ENCODE results near the gene PNPLA8. TPM values are rescaled to one million over a fixed set of nuclear protein-coding genes. Genes with fewer than 3 reads are reported as not detected.

Gene PNPLA8
- polyA plus RNA-seq, 4 donors = 32.4 to 44.4 (median 38.3) TPM

GRCh38 chr7:108449521-108449920 is 76.4 kb downstream of the PNPLA8 start:
- DNase-seq (ENCODE audit: low read depth in 4 of 4, low spot score in 3 of 4) = no peak

GRCh38 chr7:108448584-108449505 is 77.1 kb downstream of the PNPLA8 start:
- DNase-seq (ENCODE audit: low read depth in 4 of 4, low spot score in 3 of 4) = no peak

- no peak for DNase-seq (ENCODE audit: low read depth in 4 of 4, low spot score in 3 of 4)
Measured at GRCh38 chr7:108442039-108442568, 83.8 kb downstream of the PNPLA8 start.

- DNase-seq (ENCODE audit: low read depth in 4 of 4, low spot score in 3 of 4) = no peak
Measured at GRCh38 chr7:108441392-108441955, 84.5 kb downstream of the PNPLA8 start.

- no peak for DNase-seq (ENCODE audit: low read depth in 4 of 4, low spot score in 3 of 4)
Measured at GRCh38 chr7:108440613-108441012, 85.3 kb downstream of the PNPLA8 start.

GRCh38 chr7:108436906-108437305 is 89.0 kb downstream of the PNPLA8 start:
- DNase-seq (ENCODE audit: low read depth in 4 of 4, low spot score in 3 of 4) = no peak

- no peak for DNase-seq (ENCODE audit: low read depth in 4 of 4, low spot score in 3 of 4)
Measured at GRCh38 chr7:108434010-108434409, 91.9 kb downstream of the PNPLA8 start.

- DNase-seq (ENCODE audit: low read depth in 4 of 4, low spot score in 3 of 4) = no peak
Measured at GRCh38 chr7:108431099-108431498, 94.8 kb downstream of the PNPLA8 start.

- no peak for DNase-seq (ENCODE audit: low read depth in 4 of 4, low spot score in 3 of 4)
Measured at GRCh38 chr7:108430664-108431063, 95.3 kb downstream of the PNPLA8 start.

GRCh38 chr7:108427766-108428165 is 98.2 kb downstream of the PNPLA8 start:
- DNase-seq (ENCODE audit: low read depth in 4 of 4, low spot score in 3 of 4) = no peak

- no peak for DNase-seq (ENCODE audit: low read depth in 4 of 4, low spot score in 3 of 4)
Measured at GRCh38 chr7:108425714-108426275, 100.1 kb downstream of the PNPLA8 start.

- DNase-seq (ENCODE audit: low read depth in 4 of 4, low spot score in 3 of 4) = no peak
Measured at GRCh38 chr7:108424013-108424412, 101.9 kb downstream of the PNPLA8 start.

GRCh38 chr7:108423089-108423989 is 102.6 kb downstream of the PNPLA8 start:
- DNase-seq (ENCODE audit: low read depth in 4 of 4, low spot score in 3 of 4) = no peak

GRCh38 chr7:108421720-108422331 is 104.1 kb downstream of the PNPLA8 start:
- no peak for DNase-seq (ENCODE audit: low read depth in 4 of 4, low spot score in 3 of 4)

Other genes with a start within 250 kb of the PNPLA8 start
- 10 to 100 TPM in 3 of 4 donors, 1 to 10 TPM in 1; 2.8 to 24.1 (median 19.4) TPM for gene NRCAM, start 69.7 kb downstream of the PNPLA8 start, polyA plus RNA-seq (ENCODE audit: insufficient read length in 4 of 4)
- 10 to 100 TPM; 32.6 to 44.4 (median 38.5) TPM for gene THAP5, start 43.6 kb upstream of the PNPLA8 start, polyA plus RNA-seq (ENCODE audit: insufficient read length in 4 of 4)
- gene DNAJB9, start 43.7 kb upstream of the PNPLA8 start, polyA plus RNA-seq (ENCODE audit: insufficient read length in 4 of 4) = 10 to 100 TPM; 31.5 to 48.1 (median 45.2) TPM